GM12878 (cell line): ENCODE data around the gene AP4S1. TPM values are rescaled to one million over a fixed set of nuclear protein-coding genes. Genes with fewer than 3 reads are reported as not detected.

Experiments used
- ATAC-seq: fragments of 200-7000 bp; cut with Tn5 transposase; 3 replicates; pipeline ENCODE4 v1.9.1; 2020; ENCODE audit warnings: mild to moderate bottlenecking, moderate library complexity
- BruUV-seq: library from RNA; stranded (reverse); fragments of 400-500 nt; replicated peaks from 2 replicates; lab custom pipeline; 2021; lab: Mats Ljungman, UMichigan
- CTCF ChIA-PET: fragments of 300-600 bp; sonication (Branson Sonifier 250); formaldehyde crosslinking; extraction: SDS; loops from one replicate; lab custom pipeline; 2021; ENCODE audit warnings: inconsistent platforms; lab: Yijun Ruan, JAX
- POLR2A ChIA-PET: fragments of 350-600 bp; formaldehyde crosslinking; extraction: SDS; loops from one replicate; lab custom pipeline; 2021; ENCODE audit warnings: inconsistent platforms; lab: Charles Lee
- RAD21 ChIA-PET: fragments of 300-600 bp; sonication (Branson Sonifier 250); formaldehyde crosslinking; loops from one replicate; lab custom pipeline; 2023; ENCODE audit warnings: antibody characterized with exemption; ENCODE audit not compliant: unreplicated experiment; lab: Charles Lee
- SMC1A ChIA-PET: fragments of 300-600 bp; sonication (Branson Sonifier 250); formaldehyde crosslinking; loops from one replicate; lab custom pipeline; 2023; ENCODE audit not compliant: unreplicated experiment, uncharacterized antibody; lab: Charles Lee
- DNase-seq: peaks from one replicate; pipeline ENCODE4 v3.0.0-alpha.2; 2011; ENCODE audit warnings: low read depth, low spot score
- FAIRE-seq: peaks from 3 replicates; lab custom pipeline; 2011; peaks lifted over from hg19 to GRCh38; lab: Jason Lieb, UNC
- H2AFZ ChIP-seq: 2 replicates; pipeline ENCODE4 v1.6.0; 2011; ENCODE audit warnings: low read depth, low read length, control low read depth; ENCODE audit not compliant: control insufficient read depth
- H3K27ac ChIP-seq: 2 replicates; pipeline ENCODE4 v1.5.1; 2011; ENCODE audit warnings: control low read depth; ENCODE audit not compliant: control insufficient read depth, insufficient read depth
- H3K27me3 ChIP-seq, 2 experiments: replicated peaks in 1 of 2; 2 replicates each; pipeline versions ENCODE4 v1.6.0 to v1.6.1; 2011; ENCODE audit warnings: low read length in 1 of 2; ENCODE audit not compliant: control insufficient read depth in 2 of 2, insufficient read depth in 2 of 2
- H3K36me3 ChIP-seq, 2 experiments: 2 replicates each; pipeline ENCODE4 v1.5.1; 2011; ENCODE audit warnings: low read length in 1 of 2; ENCODE audit not compliant: control insufficient read depth in 2 of 2, insufficient read depth in 2 of 2
- H3K4me1 ChIP-seq: 2 replicates; pipeline ENCODE4 v1.6.1; 2011; ENCODE audit warnings: mild to moderate bottlenecking, low read length, moderate library complexity, mixed read lengths; ENCODE audit not compliant: control insufficient read depth, insufficient read depth
- H3K4me2 ChIP-seq: 2 replicates; pipeline ENCODE4 v1.6.0; 2011; ENCODE audit warnings: control low read depth; ENCODE audit not compliant: control insufficient read depth, insufficient read depth
- H3K4me3 ChIP-seq: fragments of 200-600 bp; sonication (generic); 2 replicates; pipeline ENCODE4 v1.5.1; 2016
- H3K79me2 ChIP-seq: 2 replicates; pipeline ENCODE4 v1.6.0; 2011; ENCODE audit warnings: low read length; ENCODE audit not compliant: control insufficient read depth, insufficient read depth
- H3K9ac ChIP-seq: 2 replicates; pipeline ENCODE4 v1.8.0; 2011; ENCODE audit warnings: low read length, control low read depth, mixed read lengths; ENCODE audit not compliant: control insufficient read depth, insufficient read depth
- H3K9me3 ChIP-seq: replicated peaks from 3 replicates; pipeline ENCODE4 v1.5.1; 2011; ENCODE audit warnings: mild to moderate bottlenecking, low read length; ENCODE audit not compliant: control insufficient read depth, insufficient read depth
- H4K20me1 ChIP-seq: 2 replicates; pipeline ENCODE4 v1.6.0; 2011; ENCODE audit not compliant: control insufficient read depth, insufficient read depth
- ATF7 ChIP-seq: fragments of 450-650 bp; IDR thresholded peaks from 2 replicates; pipeline ENCODE4 v1.6.1; 2016; ENCODE audit warnings: low read depth, mild to moderate bottlenecking
- BHLHE40 ChIP-seq, 2 experiments: fragments of 450-650 bp in 1 of 2; IDR thresholded peaks; 2 replicates each; pipeline ENCODE4 v1.6.1; 2011 to 2017; ENCODE audit warnings: low read depth in 2 of 2, borderline replicate concordance in 1 of 2, improper control_type of control experiment in 1 of 2, low read length in 1 of 2, mild to moderate bottlenecking in 1 of 2
- BMI1 ChIP-seq: fragments of 450-650 bp; IDR thresholded peaks from 2 replicates; pipeline ENCODE4 v1.6.1; 2016; ENCODE audit warnings: mild to moderate bottlenecking, moderate library complexity, borderline replicate concordance
- CHD4 ChIP-seq: fragments of 200-600 bp; sonication (generic); IDR thresholded peaks from 2 replicates; pipeline ENCODE4 v1.6.1; 2016; ENCODE audit warnings: mild to moderate bottlenecking
- GATAD2B ChIP-seq: fragments of 450-650 bp; conservative IDR thresholded peaks from 2 replicates; pipeline ENCODE4 v1.6.1; 2017; ENCODE audit warnings: low read depth, mild to moderate bottlenecking, moderate library complexity
- IKZF1 ChIP-seq: fragments of 450-650 bp; conservative IDR thresholded peaks from 2 replicates; pipeline ENCODE4 v1.6.1; 2017; ENCODE audit warnings: antibody characterized with exemption, mild to moderate bottlenecking
- IKZF2 ChIP-seq, 2 experiments: fragments of 450-650 bp; IDR thresholded peaks; 2 replicates each; pipeline ENCODE4 v1.6.1; 2017; ENCODE audit warnings: mild to moderate bottlenecking in 2 of 2, moderate library complexity in 2 of 2
- JUND ChIP-seq: IDR thresholded peaks from 2 replicates; pipeline ENCODE4 v1.6.1; 2012; ENCODE audit warnings: low read depth, mild to moderate bottlenecking, low read length, improper control_type of control experiment, moderate library complexity
- KLF5 ChIP-seq: fragments of 450-650 bp; IDR thresholded peaks from 2 replicates; pipeline ENCODE4 v1.6.1; 2014; ENCODE audit warnings: mild to moderate bottlenecking; ENCODE audit not compliant: partially characterized antibody
- MTA2 ChIP-seq: fragments of 450-650 bp; IDR thresholded peaks from 2 replicates; pipeline ENCODE4 v1.6.1; 2016; ENCODE audit warnings: low read depth, mild to moderate bottlenecking, moderate library complexity
- SMAD5 ChIP-seq: IDR thresholded peaks from 2 replicates; pipeline ENCODE4 v1.6.1; 2016; ENCODE audit warnings: antibody characterized with exemption, low read depth
- SPI1 ChIP-seq: IDR thresholded peaks from 2 replicates; pipeline ENCODE4 v1.6.1; 2011; ENCODE audit warnings: low read depth, mild to moderate bottlenecking, low read length, moderate library complexity, borderline replicate concordance; ENCODE audit not compliant: insufficient read depth
- STAT3 ChIP-seq: IDR thresholded peaks from 2 replicates; pipeline ENCODE4 v1.6.1; 2011; ENCODE audit warnings: low read depth, low read length, improper control_type of control experiment
- WRNIP1 ChIP-seq: IDR thresholded peaks from 2 replicates; pipeline ENCODE4 v1.6.1; 2011; ENCODE audit warnings: low read depth, low read length, improper control_type of control experiment, borderline replicate concordance
- ZNF24 ChIP-seq: fragments of 450-650 bp; IDR thresholded peaks from 2 replicates; pipeline ENCODE4 v1.6.1; 2017; ENCODE audit warnings: antibody characterized with exemption, mild to moderate bottlenecking
- WGBS: methylation state at CpG from one replicate; pipeline ENCODE4 v1.1.6; 2016; ENCODE audit warnings: low lambda C conversion rate; ENCODE audit not compliant: insufficient replicate concordance, insufficient coverage; ENCODE audit errors: missing lambda C conversion rate; 5-methylcytosine and 5-hydroxymethylcytosine counted together
- in situ Hi-C: fragments of 300-500 bp; cut with MboI; formaldehyde crosslinking; loops from 9 replicates; pipeline ENCODE4 v1.14.3; 2018; ENCODE audit warnings: mixed read lengths
- intact Hi-C: fragments of 100-400 bp; cut with micrococcal nuclease; formaldehyde crosslinking; loops from one replicate; pipeline ENCODE4 v1.14.2; 2022; ENCODE audit not compliant: unreplicated experiment
- polyA plus RNA-seq, 11 experiments: library from polyadenylated mRNA; depleted of rRNA in 4 of 11; unstranded in 6 of 11; stranded (reverse) in 5 of 11; fragments of >200 nt; fragmentation: Nextera tagmentation in 4 of 11; fragmentation: Illumina TruSeq in 1 of 11; extraction: Ambion mirVana in 4 of 11; extraction: Trizol in 1 of 11; gene quantifications; 1 replicate in 1 of 11; 2 replicates in 10 of 11; pipeline versions ENCODE4 v1.2.1 to v1.2.3, GENCODE V29; 2011 to 2016; ENCODE audit warnings: inconsistent platforms in 2 of 11, missing spikeins in 2 of 11, low read depth in 1 of 11
- total RNA-seq, 4 experiments: library from RNA; depleted of rRNA in 3 of 4; stranded (reverse); fragments of >200 nt in 3 of 4; fragmentation: Illumina TruSeq in 1 of 4; extraction: Trizol in 1 of 4; gene quantifications; 2 replicates each; pipeline versions ENCODE4 v1.2.1 to v1.2.3, GENCODE V29; 2013 to 2021
- TF ChIP-seq, protein P1 (sequence below): fragments of 450-650 bp; IDR thresholded peaks from 2 replicates; pipeline ENCODE4 v1.6.1; 2016; ENCODE audit warnings: mild to moderate bottlenecking
- TF ChIP-seq, protein P2 (sequence below): IDR thresholded peaks from 2 replicates; pipeline ENCODE4 v1.6.1; 2011; ENCODE audit warnings: borderline replicate concordance, low read depth, mild to moderate bottlenecking, moderate library complexity, low read length; ENCODE audit not compliant: insufficient read depth, poor library complexity, severe bottlenecking

Gene AP4S1
- total and polyA plus RNA-seq, 10 of the 15 experiments (the other 5 are each of a cell fraction or from before 2014, with no cell fraction given): 3.6 to 9.0 (median 5.7) TPM

DNA sequence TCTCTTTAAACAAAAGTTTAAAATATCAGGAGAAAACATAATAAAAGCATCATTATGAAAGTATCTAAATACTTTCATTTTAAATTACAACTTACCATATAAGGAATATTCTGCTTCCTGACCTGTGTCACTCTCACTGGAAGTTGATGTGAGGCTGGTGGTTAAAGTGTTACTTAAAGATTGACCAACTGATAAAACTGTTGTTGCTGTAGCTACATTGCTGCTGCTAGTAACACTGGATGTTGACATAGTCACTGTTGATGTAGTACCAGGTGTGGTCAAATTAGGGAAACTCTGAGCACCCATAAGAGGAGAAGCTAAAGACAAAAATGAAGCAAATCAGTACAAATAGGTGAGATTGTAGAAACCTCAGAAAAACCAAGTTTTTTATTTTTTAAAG is 102.2 kb downstream of the AP4S1 start (continued):
- TF ChIP-seq, protein P1, sequence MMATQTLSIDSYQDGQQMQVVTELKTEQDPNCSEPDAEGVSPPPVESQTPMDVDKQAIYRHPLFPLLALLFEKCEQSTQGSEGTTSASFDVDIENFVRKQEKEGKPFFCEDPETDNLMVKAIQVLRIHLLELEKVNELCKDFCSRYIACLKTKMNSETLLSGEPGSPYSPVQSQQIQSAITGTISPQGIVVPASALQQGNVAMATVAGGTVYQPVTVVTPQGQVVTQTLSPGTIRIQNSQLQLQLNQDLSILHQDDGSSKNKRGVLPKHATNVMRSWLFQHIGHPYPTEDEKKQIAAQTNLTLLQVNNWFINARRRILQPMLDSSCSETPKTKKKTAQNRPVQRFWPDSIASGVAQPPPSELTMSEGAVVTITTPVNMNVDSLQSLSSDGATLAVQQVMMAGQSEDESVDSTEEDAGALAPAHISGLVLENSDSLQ: peak; percentile 88
- TF ChIP-seq ZNF24 (no peak), JUND (no peak), BMI1 (peak; percentile 81), IKZF1 (0 out of 2 replicates have a peak, but pooled peaks have one; percentile 20), MTA2 (peak; percentile 93), ATF7 (peak; percentile 89)

DNA sequence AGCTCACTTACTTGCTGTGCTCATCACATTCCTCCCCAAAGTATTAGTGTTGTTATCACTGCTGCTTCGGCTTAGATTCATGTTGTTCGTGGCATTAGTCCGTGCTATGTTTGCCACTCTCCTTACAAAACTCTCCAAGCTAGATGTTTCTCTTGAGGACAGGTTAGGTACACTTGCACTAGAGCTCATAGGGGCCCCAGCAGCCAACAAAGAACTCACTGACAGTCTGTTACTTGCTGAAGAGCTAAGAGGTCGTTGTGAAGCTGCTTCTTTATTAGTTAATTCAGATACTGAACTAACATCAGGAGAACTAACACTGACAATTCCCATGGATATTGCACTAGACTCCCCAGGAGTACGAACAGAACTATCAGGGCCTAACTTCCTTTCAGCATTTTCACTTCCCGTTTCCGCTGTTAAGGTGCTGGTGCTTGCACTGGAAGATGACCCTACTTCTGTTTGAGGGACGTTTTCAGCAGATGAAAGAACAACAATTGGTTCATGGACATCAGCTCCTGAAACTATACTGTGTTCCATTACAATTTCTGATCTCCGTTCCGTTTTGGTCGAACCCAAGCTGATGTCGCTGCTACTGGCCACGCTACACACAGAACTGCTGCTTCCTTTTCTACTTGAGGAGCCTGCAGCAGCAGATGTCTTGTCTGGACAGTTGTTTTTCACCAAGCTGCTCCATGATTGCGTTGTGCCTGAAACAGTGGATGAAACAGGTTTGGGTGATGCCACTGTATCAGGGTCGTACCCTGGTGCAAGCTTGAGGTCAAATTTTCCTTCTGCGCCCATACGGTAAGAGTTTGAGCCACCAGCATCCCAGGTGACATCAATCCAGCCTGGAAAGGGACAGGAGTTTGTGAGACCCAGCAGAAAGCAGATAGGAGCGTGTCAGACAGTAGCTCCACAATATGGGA is 103.4 kb downstream of the AP4S1 start:
- H3K9me3 ChIP-seq: no peaks in the 10 kb centered on the region
- H4K20me1 ChIP-seq: no peaks in the 10 kb centered on the region; the same call in 1 of the 2 replicates
- in situ Hi-C loops: no loop called here
- no peak overlapping the region; the same call in 1 of the 2 replicates for H3K4me2 ChIP-seq
- no peak overlapping the region for H2AFZ ChIP-seq
- intact Hi-C loops: no loop called here
- no TSS peak for BruUV-seq
- H3K27ac ChIP-seq: peak overlapping the region; percentile 46
- no peaks in the 10 kb centered on the region for H3K79me2 ChIP-seq
- ATAC-seq (peak; percentile 81), DNase-seq (no peak), FAIRE-seq (peak; percentile 97)
- no peak overlapping the region for H3K4me3 ChIP-seq
- RAD21 ChIA-PET: interaction anchor here (1.2 to 2.5 kb wide), 3 partner anchors 78 to 321 kb away, joined by 3 to 10 read pairs (median 3); partner anchors contain the start of gene HECTD1
- WGBS: 77% methylated on average over 18 of the region's 18 CpGs
- POLR2A ChIA-PET: interaction anchor here (2.5 kb wide), 1 partner anchor 102 kb away, joined by 7 read pairs; the partner anchor contains the start of gene STRN3
- H3K9ac ChIP-seq: no peak overlapping the region
- H3K27me3 ChIP-seq: no peaks in the 10 kb centered on the region
- H3K4me1 ChIP-seq: peaks cover 11% of the 10 kb centered on the region
- SMC1A ChIA-PET: interaction anchor here (0.6 to 1.6 kb wide), 18 partner anchors 11 to 306 kb away, joined by 3 to 6 read pairs (median 3); partner anchors contain the start of gene HECTD1
- H3K36me3 ChIP-seq: peaks cover 11 to 31% of the 10 kb centered on the region in 2 experiments
- CTCF ChIA-PET: interaction anchor here (0.9 to 2.1 kb wide), 10 partner anchors 11 to 321 kb away, joined by 3 to 7 read pairs (median 3); no protein-coding TSS in a partner anchor
- TF ChIP-seq CHD4: no peak
- TF ChIP-seq BHLHE40 (IDR thresholded peaks at IDR 0.05; ENCODE audit: borderline replicate concordance in 1 of 2, low read depth in 2 of 2, low read length in 1 of 2): no peak
- peak; percentile 41 to 52; a peak in 2 of 4 replicates for TF ChIP-seq IKZF2 (IDR thresholded peaks at IDR 0.05)
- TF ChIP-seq KLF5: no peak
- TF ChIP-seq, protein P2, sequence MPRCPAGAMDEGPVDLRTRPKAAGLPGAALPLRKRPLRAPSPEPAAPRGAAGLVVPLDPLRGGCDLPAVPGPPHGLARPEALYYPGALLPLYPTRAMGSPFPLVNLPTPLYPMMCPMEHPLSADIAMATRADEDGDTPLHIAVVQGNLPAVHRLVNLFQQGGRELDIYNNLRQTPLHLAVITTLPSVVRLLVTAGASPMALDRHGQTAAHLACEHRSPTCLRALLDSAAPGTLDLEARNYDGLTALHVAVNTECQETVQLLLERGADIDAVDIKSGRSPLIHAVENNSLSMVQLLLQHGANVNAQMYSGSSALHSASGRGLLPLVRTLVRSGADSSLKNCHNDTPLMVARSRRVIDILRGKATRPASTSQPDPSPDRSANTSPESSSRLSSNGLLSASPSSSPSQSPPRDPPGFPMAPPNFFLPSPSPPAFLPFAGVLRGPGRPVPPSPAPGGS: no peak
- TF ChIP-seq GATAD2B: no peak
- TF ChIP-seq SPI1: peak; percentile 96
- TF ChIP-seq SMAD5: no peak
- no peak for TF ChIP-seq WRNIP1
- TF ChIP-seq STAT3: no peak
